PC-3 (cell line): ENCODE measurements around the gene ARF3. TPM values are rescaled to one million over a fixed set of nuclear protein-coding genes. Genes with fewer than 3 reads are reported as not detected.

ENCODE experiments used
- ATAC-seq: fragments of 200-7000 bp; cut with Tn5 transposase; 2 replicates; pipeline ENCODE4 v1.9.1; 2020; ENCODE audit warnings: mild to moderate bottlenecking, moderate library complexity
- BruUV-seq: library from RNA; stranded (reverse); fragments of 400-500 nt; replicated peaks from 2 replicates; lab custom pipeline; 2021; lab: Mats Ljungman, UMichigan
- CTCF ChIA-PET: fragments of 300-600 bp; sonication (Branson Sonifier 250); formaldehyde crosslinking; loops from one replicate; lab custom pipeline; 2022; ENCODE audit warnings: antibody characterized with exemption; lab: Charles Lee
- POLR2A ChIA-PET: fragments of 300-600 bp; sonication (Branson Sonifier 250); formaldehyde crosslinking; loops from one replicate; lab custom pipeline; 2022; ENCODE audit warnings: antibody characterized with exemption; ENCODE audit not compliant: unreplicated experiment; lab: Charles Lee
- DNase-seq: peaks from one replicate; pipeline ENCODE4 v3.0.0-alpha.2; 2015
- H2AFZ ChIP-seq: fragments of 300-600 bp; sonication (generic); 2 replicates; pipeline ENCODE4 v1.6.0; 2016; ENCODE audit warnings: antibody characterized with exemption, low read length
- H3F3A ChIP-seq: fragments of 300-600 bp; sonication (generic); one replicate; pipeline ENCODE4 v1.6.0; 2017; ENCODE audit warnings: antibody characterized with exemption, low read length, control low read depth, mild to moderate bottlenecking; ENCODE audit not compliant: unreplicated experiment
- H3K27ac ChIP-seq: fragments of 300-600 bp; sonication (generic); 2 replicates; pipeline ENCODE4 v1.5.1; 2016; ENCODE audit warnings: mild to moderate bottlenecking, low read length
- H3K27me3 ChIP-seq: fragments of 300-600 bp; sonication (generic); 2 replicates; pipeline ENCODE4 v1.6.1; 2016; ENCODE audit warnings: low read length, mixed read lengths
- H3K36me3 ChIP-seq: fragments of 300-600 bp; sonication (generic); 2 replicates; pipeline ENCODE4 v1.6.1; 2016; ENCODE audit warnings: low read depth, mixed run types, low read length, mixed read lengths
- H3K4me1 ChIP-seq: fragments of 300-600 bp; sonication (generic); 2 replicates; pipeline ENCODE4 v1.5.1; 2016; ENCODE audit warnings: low read length; ENCODE audit not compliant: insufficient read depth
- H3K4me2 ChIP-seq: fragments of 300-600 bp; sonication (generic); 2 replicates; pipeline ENCODE4 v1.6.0; 2016; ENCODE audit warnings: low read length
- H3K4me3 ChIP-seq: fragments of 300-600 bp; sonication (generic); 2 replicates; pipeline ENCODE4 v1.5.1; 2016; ENCODE audit warnings: mild to moderate bottlenecking, low read length, mixed read lengths
- H3K79me2 ChIP-seq: fragments of 300-600 bp; sonication (generic); 2 replicates; pipeline ENCODE4 v1.6.1; 2017; ENCODE audit warnings: low read length, mixed read lengths
- H3K9ac ChIP-seq: fragments of 300-600 bp; sonication (generic); 2 replicates; pipeline ENCODE4 v1.6.0; 2016; ENCODE audit warnings: mild to moderate bottlenecking, low read length
- H3K9me2 ChIP-seq: fragments of 300-600 bp; sonication (generic); replicated peaks from 2 replicates; pipeline ENCODE4 v1.6.1; 2016; ENCODE audit warnings: mixed run types, low read length, mixed read lengths
- H3K9me3 ChIP-seq: fragments of 300-600 bp; sonication (generic); 2 replicates; pipeline ENCODE4 v1.6.1; 2016; ENCODE audit warnings: low read length, mixed read lengths
- H4K20me1 ChIP-seq: fragments of 300-600 bp; sonication (generic); 2 replicates; pipeline ENCODE4 v1.6.1; 2016; ENCODE audit warnings: low read length, mixed read lengths
- CTCF ChIP-seq: fragments of 300-600 bp; sonication (generic); conservative IDR thresholded peaks from 2 replicates; pipeline ENCODE4 v1.5.1; 2017; ENCODE audit warnings: antibody characterized with exemption, low read depth, mild to moderate bottlenecking, low read length
- EZH2 ChIP-seq: fragments of 300-600 bp; sonication (generic); IDR thresholded peaks from one replicate; pipeline ENCODE4 v1.6.1; 2017; ENCODE audit warnings: antibody characterized with exemption, mild to moderate bottlenecking, low read length; ENCODE audit not compliant: unreplicated experiment
- EZH2phosphoT487 ChIP-seq: fragments of 300-600 bp; sonication (generic); IDR thresholded peaks from 2 replicates; pipeline ENCODE4 v1.6.1; 2018; ENCODE audit warnings: mild to moderate bottlenecking, antibody characterized with exemption, low read length, borderline replicate concordance
- intact Hi-C: fragments of 100-400 bp; cut with micrococcal nuclease; formaldehyde crosslinking; loops from 2 replicates; pipeline ENCODE4 v1.9.0; 2023
- total RNA-seq: library from RNA; depleted of rRNA; stranded (reverse); fragments of >200 nt; gene quantifications from 2 replicates; pipeline ENCODE4 v1.2.3, GENCODE V29; 2014

Gene ARF3
- total RNA-seq, 1 experiment from 2014 or later, result 85.5 TPM

GRCh38 chr12:48954841-48955501, 2.3 kb downstream of the ARF3 start:
- Histone ChIP-seq H3K4me2 (peak overlapping the region; percentile 88), H3K27me3 (no peaks in the 10 kb centered on the region), H3K79me2 (peaks cover 71% of the 10 kb centered on the region), H3K9me2 (no peaks in the 10 kb centered on the region), H3K9ac (no peak overlapping the region), H3K36me3 (peaks cover 33% of the 10 kb centered on the region; the same call in 1 of the 2 replicates), H3K4me1 (peaks cover 12% of the 10 kb centered on the region), H4K20me1 (peaks cover 41% of the 10 kb centered on the region), H3K27ac (no peak overlapping the region), H3K9me3 (no peaks in the 10 kb centered on the region), H3K4me3 (peak overlapping the region; percentile 96), H2AFZ (no peak overlapping the region), H3F3A (no peaks in the 10 kb centered on the region)
- BruUV-seq, result no TSS peak
- POLR2A ChIA-PET, result no interaction called here
- no peak for TF ChIP-seq CTCF
- no peak for TF ChIP-seq EZH2phosphoT487
- no peak for TF ChIP-seq EZH2
- CTCF ChIA-PET, result no interaction called here
- DNase-seq (no peak), ATAC-seq (no peak)
- intact Hi-C loops, result no loop called here

DNA sequence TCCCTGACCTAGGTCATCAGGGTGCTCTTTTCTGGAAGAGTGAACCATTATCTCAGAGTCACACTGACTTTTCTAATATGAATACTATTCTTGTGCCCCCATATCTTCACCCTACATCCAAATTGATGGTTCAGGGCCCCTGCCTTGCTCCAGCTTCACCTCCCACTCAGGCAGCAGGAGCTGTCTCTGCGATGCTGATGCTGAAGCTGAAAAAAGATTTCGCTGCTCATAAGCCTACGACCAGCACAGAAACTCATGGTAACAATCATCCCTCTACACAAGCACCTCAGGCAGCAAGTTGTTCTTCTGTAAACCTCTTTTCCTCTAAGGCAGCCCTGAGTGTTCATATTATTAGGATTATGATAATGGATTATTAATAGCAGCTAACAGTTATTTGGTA, 3.2 kb downstream of the ARF3 start:
- H3K27ac ChIP-seq, result no peak overlapping the region
- no peaks in the 10 kb centered on the region for H3K27me3 ChIP-seq
- H3K4me1 ChIP-seq, result peaks cover 12% of the 10 kb centered on the region
- peaks cover 41% of the 10 kb centered on the region for H4K20me1 ChIP-seq
- H3K9me3 ChIP-seq, result no peaks in the 10 kb centered on the region
- H3K9me2 ChIP-seq, result no peaks in the 10 kb centered on the region
- peaks cover 80% of the 10 kb centered on the region for H3K79me2 ChIP-seq
- ChIA-PET CTCF (no interaction called here), POLR2A (no interaction called here)
- no peaks in the 10 kb centered on the region for H3F3A ChIP-seq
- intact Hi-C loops, result no loop called here
- ATAC-seq (no peak), DNase-seq (no peak)
- BruUV-seq, result no TSS peak
- no peak overlapping the region for H3K4me3 ChIP-seq
- peaks cover 33% of the 10 kb centered on the region; the same call in 1 of the 2 replicates for H3K36me3 ChIP-seq
- no peak overlapping the region for H3K4me2 ChIP-seq
- no peak overlapping the region for H2AFZ ChIP-seq
- H3K9ac ChIP-seq, result no peak overlapping the region
- TF ChIP-seq EZH2phosphoT487 (no peak), EZH2 (no peak), CTCF (no peak)

- Histone ChIP-seq H2AFZ (no peak overlapping the region), H3K4me2 (no peak overlapping the region), H3K9me2 (no peaks in the 10 kb centered on the region), H3K9ac (no peak overlapping the region), H3F3A (no peaks in the 10 kb centered on the region), H3K4me3 (no peak overlapping the region), H3K27me3 (no peaks in the 10 kb centered on the region), H3K36me3 (peaks cover 33% of the 10 kb centered on the region; the same call in 1 of the 2 replicates), H3K4me1 (peaks cover 12% of the 10 kb centered on the region), H3K9me3 (no peaks in the 10 kb centered on the region), H3K79me2 (peaks cover 92% of the 10 kb centered on the region), H4K20me1 (peaks cover 46% of the 10 kb centered on the region), H3K27ac (no peak overlapping the region)
- no TSS peak for BruUV-seq
- POLR2A ChIA-PET, result no interaction called here
- no peak for DNase-seq
- ATAC-seq, result no peak
- CTCF ChIA-PET, result no interaction called here
- TF ChIP-seq EZH2, result no peak
- no peak for TF ChIP-seq EZH2phosphoT487
- no peak for TF ChIP-seq CTCF
- intact Hi-C loops, result no loop called here
Observed at GRCh38 chr12:48952691-48953090, 4.6 kb downstream of the ARF3 start.
